Measurements from ENCODE around the gene PDCD2L.

Gene PDCD2L

GRCh38 chr19:34357431-34357830 lies 46.8 kb upstream of the PDCD2L start:
- Histone ChIP-seq H3K9me3 (ENCODE audit: insufficient read depth, low read length) (no peaks in the 10 kb centered on the region), H3K9ac (ENCODE audit: low read length) (no peak overlapping the region), H3K27me3 (ENCODE audit: low read length) (no peaks in the 10 kb centered on the region), H3F3A (ENCODE audit: insufficient read depth) (peaks cover 15% of the 10 kb centered on the region), H3K36me3 (ENCODE audit: low read length) (no peaks in the 10 kb centered on the region), H3K27ac (ENCODE audit: low read depth, low read length) (no peak overlapping the region), H2AFZ (ENCODE audit: low read depth, low read length, severe bottlenecking) (no peak overlapping the region), H3K79me2 (ENCODE audit: insufficient read depth, low read length) (no peaks in the 10 kb centered on the region), H3K4me3 (ENCODE audit: insufficient read depth, low read length, poor library complexity, severe bottlenecking) (no peak overlapping the region), H3K4me2 (ENCODE audit: low read depth, low read length, poor library complexity, severe bottlenecking) (no peak overlapping the region), H3K9me2 (replicated peaks; ENCODE audit: insufficient read depth, low read length) (no peaks in the 10 kb centered on the region), H4K20me1 (ENCODE audit: low read depth, low read length) (no peaks in the 10 kb centered on the region)
- TF ChIP-seq EZH2phosphoT487 (conservative IDR thresholded peaks at IDR 0.05; ENCODE audit: low read length) (no peak), CTCF (IDR thresholded peaks at IDR 0.05; ENCODE audit: insufficient read depth, low read length, poor library complexity, severe bottlenecking) (no peak)

DNA sequence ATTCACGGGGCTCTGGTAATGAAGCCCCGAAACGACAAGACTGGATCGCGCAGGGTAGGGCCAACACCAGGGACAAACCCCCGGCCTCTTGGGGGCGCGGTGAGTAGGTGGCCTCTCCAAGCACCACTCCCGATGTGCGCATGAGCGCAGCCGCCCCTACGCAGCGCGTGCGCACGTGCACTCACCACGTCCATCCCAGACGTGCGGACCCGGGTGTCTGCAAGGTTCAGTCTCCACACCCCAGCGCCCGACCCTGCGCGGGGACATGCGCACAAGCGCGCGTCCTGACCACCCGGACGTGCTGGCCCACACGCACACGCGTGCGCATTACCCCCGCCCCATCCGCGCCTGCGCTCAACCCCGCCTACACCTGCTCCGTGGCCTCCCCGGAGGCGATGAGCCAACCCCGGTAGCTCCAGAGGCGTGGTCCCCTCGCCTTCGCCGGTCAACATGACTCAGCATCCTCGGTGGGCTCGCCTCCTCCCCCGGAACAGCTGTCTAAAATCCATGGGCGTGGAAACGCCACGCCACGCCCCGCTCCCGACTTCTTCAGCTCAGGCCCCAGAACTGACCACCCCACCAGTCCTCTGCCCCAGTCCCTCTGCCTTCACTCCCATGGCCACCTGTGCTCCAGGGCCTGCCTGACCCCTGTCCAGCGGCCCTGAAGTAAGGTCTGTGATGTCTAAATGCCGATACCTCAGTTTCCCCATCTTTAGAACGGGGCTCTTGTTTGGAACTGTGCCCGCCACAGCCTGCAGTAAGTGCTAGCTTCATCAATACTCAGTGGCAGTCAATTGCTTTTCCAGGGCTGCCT lies 44.9 kb upstream of the PDCD2L start:
- peak overlapping the region; percentile 78 for H3K4me2 ChIP-seq (ENCODE audit: low read depth, low read length, poor library complexity, severe bottlenecking)
- peak overlapping the region; percentile 56 for H3K4me3 ChIP-seq (ENCODE audit: insufficient read depth, low read length, poor library complexity, severe bottlenecking)
- no peaks in the 10 kb centered on the region for H4K20me1 ChIP-seq (ENCODE audit: low read depth, low read length)
- H3K27ac ChIP-seq (ENCODE audit: low read depth, low read length) = peak overlapping the region; percentile 54
- no peaks in the 10 kb centered on the region for H3K79me2 ChIP-seq (ENCODE audit: insufficient read depth, low read length)
- no peaks in the 10 kb centered on the region for H3K9me3 ChIP-seq (ENCODE audit: insufficient read depth, low read length)
- H3F3A ChIP-seq (ENCODE audit: insufficient read depth) = peaks cover 15% of the 10 kb centered on the region
- peak overlapping the region; percentile 63 for H3K9ac ChIP-seq (ENCODE audit: low read length)
- TF ChIP-seq EZH2phosphoT487 (conservative IDR thresholded peaks at IDR 0.05; ENCODE audit: low read length) (no peak), CTCF (IDR thresholded peaks at IDR 0.05; ENCODE audit: insufficient read depth, low read length, poor library complexity, severe bottlenecking) (peak; percentile 60)
- no peaks in the 10 kb centered on the region for H3K9me2 ChIP-seq (replicated peaks; ENCODE audit: insufficient read depth, low read length)
- H3K27me3 ChIP-seq (ENCODE audit: low read length) = no peaks in the 10 kb centered on the region
- H3K36me3 ChIP-seq (ENCODE audit: low read length) = no peaks in the 10 kb centered on the region
- H2AFZ ChIP-seq (ENCODE audit: low read depth, low read length, severe bottlenecking) = peak overlapping the region; percentile 80

- no peaks in the 10 kb centered on the region for H3K36me3 ChIP-seq (ENCODE audit: low read length)
Observed at GRCh38 chr19:34359954-34360315, 44.3 kb upstream of the PDCD2L start.

More at GRCh38 chr19:34359954-34360315, 44.3 kb upstream of the PDCD2L start:
- H3K4me3 ChIP-seq (ENCODE audit: insufficient read depth, low read length, poor library complexity, severe bottlenecking) = peak overlapping the region; percentile 56
- H3K27me3 ChIP-seq (ENCODE audit: low read length) = no peaks in the 10 kb centered on the region
- peaks cover 15% of the 10 kb centered on the region for H3F3A ChIP-seq (ENCODE audit: insufficient read depth)
- no peaks in the 10 kb centered on the region for H3K79me2 ChIP-seq (ENCODE audit: insufficient read depth, low read length)
- no peaks in the 10 kb centered on the region for H4K20me1 ChIP-seq (ENCODE audit: low read depth, low read length)
- H3K9me2 ChIP-seq (replicated peaks; ENCODE audit: insufficient read depth, low read length) = no peaks in the 10 kb centered on the region
- peak overlapping the region; percentile 63 for H3K9ac ChIP-seq (ENCODE audit: low read length)
- no peak overlapping the region for H3K27ac ChIP-seq (ENCODE audit: low read depth, low read length)
- H3K4me2 ChIP-seq (ENCODE audit: low read depth, low read length, poor library complexity, severe bottlenecking) = peak overlapping the region; percentile 78
- TF ChIP-seq EZH2phosphoT487 (conservative IDR thresholded peaks at IDR 0.05; ENCODE audit: low read length) (no peak), CTCF (IDR thresholded peaks at IDR 0.05; ENCODE audit: insufficient read depth, low read length, poor library complexity, severe bottlenecking) (no peak)
- peak overlapping the region; percentile 80 for H2AFZ ChIP-seq (ENCODE audit: low read depth, low read length, severe bottlenecking)
- H3K9me3 ChIP-seq (ENCODE audit: insufficient read depth, low read length) = no peaks in the 10 kb centered on the region
